MM.1S (cell line): ENCODE results near the gene MAPK11.

Experiments
- CTCF ChIP-seq: fragments of 300-600 bp; sonication (generic); IDR thresholded peaks from 2 replicates; pipeline ENCODE4 v1.5.1; 2016; ENCODE audit warnings: antibody characterized with exemption, low read length, mixed read lengths
- EZH2 ChIP-seq: fragments of 300-600 bp; sonication (generic); optimal IDR thresholded peaks from 2 replicates; pipeline ENCODE3; 2017; ENCODE audit warnings: low read depth, mild to moderate bottlenecking, antibody characterized with exemption, low read length, mixed read lengths
- EZH2phosphoT487 ChIP-seq: fragments of 300-600 bp; sonication (generic); IDR thresholded peaks from 2 replicates; pipeline ENCODE4 v1.6.1; 2018; ENCODE audit warnings: antibody characterized with exemption, low read length

GRCh38 chr22:50250249-50250554 lies 20.0 kb downstream of the MAPK11 start:
- TF ChIP-seq CTCF (no peak), EZH2 (no peak), EZH2phosphoT487 (no peak)
